Hypothalamus (tissue), 51 donors: ENCODE data around the gene NRXN2.

ENCODE experiments used
- DNase-seq, 51 donors: peaks; one replicate each; lab custom pipeline; 2025; lab: John Stamatoyannopoulos, UW

NRXN2 gene

GRCh38 chr11:64724863-64725532, 2.0 kb upstream of the NRXN2 start:
- DNase-seq: no peak

DNA sequence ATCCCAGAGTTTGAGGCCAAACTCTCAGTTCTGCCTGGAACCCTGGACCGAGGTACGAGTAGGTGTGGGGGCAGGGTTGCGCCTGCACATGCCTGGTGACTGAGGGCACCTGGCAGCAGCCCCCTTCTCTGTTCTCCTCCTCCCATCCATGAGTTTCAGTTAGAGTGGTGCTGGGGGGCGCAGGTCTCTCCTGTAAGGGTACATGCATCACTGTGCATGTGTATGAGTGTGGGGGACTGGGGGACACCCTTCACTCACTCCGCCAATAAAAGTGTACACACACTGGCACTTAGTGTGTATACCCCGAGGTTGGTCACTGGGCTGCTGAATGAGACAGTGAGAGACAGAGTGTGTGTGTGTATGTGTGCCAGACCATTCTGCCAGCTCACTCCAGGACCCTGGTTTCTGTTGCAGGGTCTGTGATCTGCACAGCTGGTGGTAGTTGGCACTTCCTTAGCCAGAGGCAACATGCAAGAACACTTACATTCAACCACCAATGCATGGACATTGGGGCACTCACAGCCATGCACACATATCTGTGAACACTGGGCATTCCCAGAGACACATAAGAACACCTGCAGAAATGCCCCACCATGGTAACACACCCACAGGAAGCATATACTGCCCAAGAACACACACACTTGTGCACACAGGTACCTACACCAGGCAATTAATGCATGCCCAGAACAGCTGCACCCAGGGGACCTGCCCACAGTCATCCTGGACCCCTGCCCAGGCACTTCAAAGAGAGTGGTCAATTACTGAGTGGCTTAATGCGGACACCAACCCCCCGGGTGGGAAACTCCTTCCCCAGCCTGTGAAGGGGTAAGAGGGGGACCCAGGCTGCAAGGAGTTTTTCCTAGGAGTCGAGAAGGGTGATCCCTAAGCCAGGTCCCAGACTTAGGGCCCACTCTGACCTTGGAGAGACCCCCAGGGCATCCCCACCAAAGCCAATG, 1.2 kb upstream of the NRXN2 start:
- no peak for DNase-seq

DNA sequence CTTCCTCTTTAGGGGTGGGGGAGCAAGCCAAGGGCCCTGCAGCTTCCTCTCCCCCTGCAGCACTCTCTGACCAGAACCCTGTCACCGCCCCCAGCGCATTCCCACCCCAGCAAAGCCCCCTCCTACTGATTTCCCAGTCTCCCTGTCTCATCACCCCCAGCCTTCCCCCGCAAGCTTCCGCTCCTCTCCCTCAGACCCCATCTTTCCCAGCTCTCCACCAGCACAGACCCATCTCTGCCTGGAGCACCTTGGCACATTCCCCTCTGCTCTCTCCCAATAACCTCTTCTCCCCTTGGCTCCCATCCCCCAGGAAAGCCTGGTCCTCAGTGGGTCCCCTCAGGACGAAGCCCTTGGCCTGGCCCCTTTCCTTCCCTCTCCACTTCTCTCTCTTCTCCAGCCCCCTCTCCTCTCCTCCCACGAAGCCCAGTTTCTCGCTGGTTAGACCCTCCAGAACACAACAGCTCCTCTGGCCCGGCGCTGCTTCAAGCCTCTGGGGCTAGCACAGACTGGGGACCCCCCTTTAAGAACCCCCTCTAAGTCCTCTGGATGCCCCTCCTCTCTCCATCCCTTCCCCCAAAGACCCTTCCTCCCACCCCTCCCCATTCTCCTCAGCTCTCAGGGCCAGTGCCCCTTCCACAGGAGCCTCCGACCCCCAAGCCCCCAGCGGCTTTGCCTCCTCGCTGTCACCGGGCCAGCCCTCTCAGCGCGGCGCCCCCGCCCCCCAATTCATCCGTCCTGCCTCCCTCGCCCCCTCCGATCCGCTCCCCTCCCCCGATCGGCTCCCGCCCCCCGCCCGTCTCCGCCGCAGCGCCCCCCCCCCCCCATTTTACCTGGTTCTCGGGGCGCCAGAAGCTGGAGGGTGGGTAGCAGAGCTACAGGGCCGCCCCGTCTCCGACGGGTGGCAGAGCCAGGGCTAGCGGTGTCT, 594 bp downstream of the NRXN2 start:
- DNase-seq: no peak

DNA sequence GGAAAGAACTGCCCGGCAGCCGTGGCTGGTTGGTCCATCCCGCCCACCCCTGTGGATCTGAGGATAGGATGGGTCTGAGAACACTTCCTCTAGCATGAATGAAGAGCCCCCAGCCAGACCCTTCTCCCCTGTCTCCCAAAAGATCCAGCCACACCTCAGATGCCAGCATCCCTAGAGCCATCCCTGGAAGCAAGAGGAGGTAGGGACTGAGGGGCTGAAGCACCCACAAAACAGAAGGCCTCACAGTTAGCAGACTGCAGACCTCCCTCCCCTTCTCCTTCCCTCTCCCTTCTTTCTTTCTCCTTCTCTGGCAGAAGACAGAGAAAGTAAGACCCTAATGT, 1.7 kb downstream of the NRXN2 start:
- no peak for DNase-seq

GRCh38 chr11:64720640-64721358, 2.2 kb downstream of the NRXN2 start:
- no peak for DNase-seq

DNA sequence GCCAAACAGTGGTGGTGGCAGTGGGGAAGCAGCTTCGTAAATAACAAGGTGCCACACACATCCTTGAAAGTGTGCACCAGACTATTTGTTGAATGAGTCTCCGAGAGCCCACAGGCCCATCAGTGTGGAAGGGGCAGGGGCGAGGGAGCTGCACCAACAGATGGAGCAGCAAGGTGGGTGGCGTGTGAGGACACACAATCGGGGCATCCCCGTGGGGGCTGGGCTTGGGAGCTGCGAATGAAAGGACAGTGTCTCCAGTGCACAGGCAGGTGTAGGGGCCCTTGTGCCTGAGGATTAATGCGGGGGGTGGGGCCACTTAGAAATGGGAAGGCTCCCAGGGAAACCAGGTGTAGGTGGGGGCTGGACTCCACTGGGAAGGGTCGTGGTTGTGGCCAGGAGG, 2.8 kb downstream of the NRXN2 start:
- no peak for DNase-seq

GRCh38 chr11:64719406-64719805, 3.6 kb downstream of the NRXN2 start:
- no peak for DNase-seq

DNA sequence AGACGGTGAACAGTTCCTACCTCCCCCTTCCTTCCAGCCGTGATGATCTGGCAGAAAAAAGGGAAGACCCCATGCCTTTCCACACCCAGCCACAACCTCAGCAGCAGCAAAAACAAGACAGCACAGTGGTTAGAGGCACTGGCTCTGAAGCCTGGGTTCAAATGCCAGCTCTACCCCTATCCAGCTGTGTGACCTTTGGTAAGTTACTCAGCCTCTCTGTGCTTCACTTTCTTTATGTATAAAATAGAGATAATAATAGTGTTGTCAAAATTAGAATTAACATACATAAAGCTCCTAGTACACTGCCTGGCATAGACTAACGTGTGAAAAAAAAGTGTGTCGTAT, 4.2 kb downstream of the NRXN2 start:
- no peak for DNase-seq

DNA sequence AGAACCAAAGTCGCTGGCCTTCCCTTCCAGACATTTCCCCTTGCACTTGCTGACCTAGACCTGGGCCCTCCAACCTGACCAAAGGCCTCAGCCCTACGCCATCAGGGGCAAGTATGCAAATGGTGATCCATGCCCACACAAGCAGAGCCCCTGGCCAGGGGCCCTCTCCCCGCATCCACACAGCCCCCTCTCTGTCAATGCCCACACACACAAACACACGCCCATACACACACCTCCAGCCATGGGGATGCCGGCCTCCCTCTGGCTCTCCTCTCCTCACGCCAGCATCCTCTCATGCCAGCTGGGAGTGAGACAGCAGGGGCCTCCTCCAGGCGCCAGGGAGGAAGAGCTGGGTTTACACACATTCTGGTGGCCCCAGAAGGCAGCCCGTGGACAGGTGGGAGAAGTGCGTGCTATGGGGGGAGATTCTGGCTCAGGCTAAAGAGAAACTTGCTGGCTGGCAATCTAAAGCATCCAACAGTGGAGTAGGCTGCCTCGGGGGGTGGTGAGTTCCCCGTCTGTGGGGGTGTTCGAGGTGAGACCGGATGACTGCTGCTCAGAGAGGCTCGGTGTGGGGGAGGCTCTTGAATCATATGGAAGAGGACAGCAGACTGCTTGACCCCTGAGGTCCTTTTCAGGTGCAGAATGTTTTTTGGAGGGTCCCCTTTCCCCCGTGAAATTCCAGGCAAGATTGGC, 4.8 kb downstream of the NRXN2 start:
- peak in 1 of 51 donors; percentile 60 for DNase-seq

DNA sequence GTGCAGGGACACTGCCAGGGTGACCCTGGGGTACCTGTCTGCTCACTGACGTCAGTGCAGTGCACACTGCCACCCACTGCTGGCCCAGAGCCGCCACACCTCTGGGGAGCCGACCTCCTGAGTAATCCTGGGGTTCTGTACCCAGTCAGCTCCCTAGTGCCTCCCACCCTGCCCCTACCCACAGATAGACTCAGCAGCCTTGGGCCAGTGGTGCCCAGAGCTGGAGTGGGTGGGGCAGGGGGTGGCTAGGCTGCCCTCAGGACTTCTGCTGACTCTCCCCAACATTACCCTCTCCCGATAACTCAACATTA, 5.8 kb downstream of the NRXN2 start:
- no peak for DNase-seq

DNA sequence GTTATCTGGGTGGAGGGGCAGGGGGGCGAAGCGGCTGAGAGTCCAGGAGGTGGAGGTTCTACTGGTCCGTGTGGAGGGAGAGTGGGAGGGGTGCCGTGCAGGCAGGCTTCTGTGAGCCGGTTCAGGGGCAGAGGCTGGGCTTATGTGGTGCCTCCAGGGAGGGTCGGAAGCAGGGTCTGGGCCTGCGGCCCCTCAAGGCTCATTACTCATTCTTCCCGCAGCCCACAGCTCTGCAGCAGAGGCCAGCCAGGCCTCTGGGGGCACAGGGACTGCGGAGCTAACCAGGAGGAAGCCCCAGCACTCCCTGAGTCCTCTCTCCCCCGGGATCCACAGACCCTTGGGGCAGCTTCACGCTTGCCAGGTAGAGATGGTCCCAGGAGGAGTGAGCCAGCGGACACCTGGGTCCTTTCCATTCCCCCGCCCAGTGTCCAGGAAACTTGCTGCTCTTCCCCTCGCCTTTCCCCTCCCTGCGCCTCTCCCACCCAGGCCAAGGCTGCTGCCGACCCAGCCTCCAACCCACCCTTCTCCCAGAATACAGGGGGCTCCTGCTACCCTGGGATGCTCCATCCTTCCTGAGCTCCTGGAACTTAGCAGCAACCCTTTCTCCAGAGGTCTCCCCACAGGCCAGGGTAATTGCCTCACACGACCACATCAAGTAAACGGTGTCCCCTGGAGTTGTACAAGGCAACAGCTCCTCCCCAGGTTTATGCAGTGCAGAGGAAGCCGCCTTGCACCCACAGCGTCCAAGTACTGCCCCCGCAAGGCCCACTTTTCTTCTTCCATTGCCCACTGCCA, 6.3 kb downstream of the NRXN2 start:
- DNase-seq: no peak

DNA sequence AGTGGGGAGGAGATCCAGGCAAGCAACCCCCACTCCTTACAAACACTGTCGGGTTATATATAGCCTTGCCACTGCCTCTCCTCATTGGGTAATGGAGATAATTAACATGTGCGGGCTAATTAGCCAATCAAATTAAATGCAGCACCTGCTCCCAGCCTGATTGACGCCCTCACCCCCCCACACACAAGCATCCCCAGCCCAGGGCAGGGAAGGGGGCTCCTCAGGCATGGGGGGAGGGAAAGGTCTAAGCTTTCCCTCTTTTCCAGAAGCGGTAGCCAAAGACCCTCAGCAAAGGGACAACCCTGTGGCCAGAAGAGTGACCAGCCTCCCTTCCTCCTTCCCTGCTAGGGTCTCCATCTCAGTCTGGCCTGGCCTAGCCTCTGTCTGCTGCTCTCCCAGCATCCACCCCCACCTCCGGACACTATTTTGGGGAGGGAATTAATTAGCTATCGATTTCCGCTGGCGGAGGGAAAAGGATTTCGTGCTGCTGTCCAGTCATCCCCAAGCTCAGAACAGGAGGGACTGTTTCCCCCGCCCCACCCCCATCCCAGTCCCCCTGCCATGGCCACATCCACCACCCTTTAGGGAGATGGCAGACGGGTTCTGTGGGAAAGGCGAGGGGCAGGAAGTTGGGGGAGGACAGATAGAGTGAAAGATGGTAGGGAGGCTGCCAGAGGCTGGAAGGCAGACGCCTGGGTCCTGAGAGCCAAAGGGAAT, 7.1 kb downstream of the NRXN2 start:
- no peak for DNase-seq

- no peak for DNase-seq
Measured at GRCh38 chr11:64715110-64715509, 7.9 kb downstream of the NRXN2 start.

- DNase-seq: peak in 1 of 51 donors; percentile 37
Measured at GRCh38 chr11:64714666-64715065, 8.3 kb downstream of the NRXN2 start.

DNA sequence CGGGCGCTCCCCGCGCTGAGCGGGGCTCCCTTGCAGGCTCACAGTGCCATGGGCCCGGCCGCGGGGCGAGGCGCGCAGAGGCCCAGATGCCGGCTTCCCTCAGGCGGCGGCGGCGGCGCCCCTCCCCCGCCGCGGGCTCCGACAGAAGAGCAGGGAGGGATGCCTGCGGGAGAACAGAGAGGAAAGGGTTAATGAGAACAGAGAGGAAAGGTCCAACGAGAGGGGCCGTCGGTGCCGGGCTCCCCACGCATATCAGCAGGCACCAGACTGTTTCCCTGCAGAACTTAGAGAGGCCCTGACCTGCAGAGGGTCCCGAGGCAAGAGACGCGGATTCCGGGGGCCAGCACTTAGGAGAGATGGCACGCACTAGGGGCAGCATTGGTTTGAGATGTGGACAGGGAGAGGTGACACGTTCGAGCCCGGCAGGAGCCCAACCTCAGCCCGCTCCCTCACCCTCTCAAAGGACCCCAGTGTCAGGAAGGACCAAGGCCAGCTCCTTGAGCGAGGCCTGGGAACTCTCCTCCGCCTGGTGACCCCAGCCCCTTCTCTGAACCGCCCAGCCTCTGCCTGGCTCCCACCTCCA, 9.1 kb downstream of the NRXN2 start:
- no peak for DNase-seq

- DNase-seq: no peak
Measured at GRCh38 chr11:64713016-64713707, 9.8 kb downstream of the NRXN2 start.

- no peak for DNase-seq
Measured at GRCh38 chr11:64712430-64713015, 10.5 kb downstream of the NRXN2 start.
